Loucy (cell line): ENCODE results near the gene TCEAL3.

Experiments used
- H2AFZ ChIP-seq: fragments of 200-600 bp; sonication (generic); 2 replicates; pipeline ENCODE4 v1.6.0; 2016; ENCODE audit warnings: antibody characterized with exemption, mild to moderate bottlenecking, low read length, moderate library complexity
- H3F3A ChIP-seq: fragments of 200-600 bp; 2 replicates; pipeline ENCODE4 v1.6.0; 2016; ENCODE audit warnings: antibody characterized with exemption, low read depth, mild to moderate bottlenecking
- H3K27me3 ChIP-seq: fragments of 200-600 bp; sonication (generic); 2 replicates; pipeline ENCODE4 v1.6.1; 2014; ENCODE audit warnings: low read length, mild to moderate bottlenecking; ENCODE audit not compliant: insufficient read depth, poor library complexity, severe bottlenecking
- H3K36me3 ChIP-seq: fragments of 200-600 bp; sonication (generic); 2 replicates; pipeline ENCODE4 v1.6.1; 2016; ENCODE audit warnings: low read length; ENCODE audit not compliant: insufficient read depth
- H3K4me1 ChIP-seq: fragments of 200-600 bp; sonication (generic); 2 replicates; pipeline ENCODE4 v1.5.1; 2014; ENCODE audit warnings: low read length, mild to moderate bottlenecking; ENCODE audit not compliant: insufficient read depth, poor library complexity, severe bottlenecking
- H3K4me2 ChIP-seq: fragments of 200-600 bp; sonication (generic); 2 replicates; pipeline ENCODE4 v1.6.0; 2014; ENCODE audit warnings: antibody characterized with exemption, low read length, low read depth, mild to moderate bottlenecking; ENCODE audit not compliant: poor library complexity, severe bottlenecking
- H3K4me3 ChIP-seq: fragments of 200-600 bp; sonication (generic); 2 replicates; pipeline ENCODE4 v1.5.1; 2014; ENCODE audit warnings: low read length, mild to moderate bottlenecking, mixed read lengths; ENCODE audit not compliant: poor library complexity, severe bottlenecking
- H3K79me2 ChIP-seq: fragments of 200-600 bp; sonication (generic); 2 replicates; pipeline ENCODE4 v1.6.1; 2014; ENCODE audit warnings: low read length; ENCODE audit not compliant: insufficient read depth
- H3K9ac ChIP-seq: fragments of 200-600 bp; sonication (generic); 2 replicates; pipeline ENCODE4 v1.6.0; 2014; ENCODE audit warnings: mild to moderate bottlenecking, low read depth, low read length, moderate library complexity; ENCODE audit not compliant: poor library complexity, severe bottlenecking
- H3K9me2 ChIP-seq: fragments of 200-600 bp; sonication (generic); replicated peaks from 2 replicates; pipeline ENCODE4 v1.6.1; 2016; ENCODE audit warnings: low read depth, low read length, mixed read lengths
- H3K9me3 ChIP-seq: fragments of 200-600 bp; sonication (generic); 2 replicates; pipeline ENCODE4 v1.6.1; 2014; ENCODE audit warnings: mild to moderate bottlenecking, antibody characterized with exemption, low read length, low read depth; ENCODE audit not compliant: insufficient read depth
- H4K20me1 ChIP-seq: fragments of 200-600 bp; sonication (generic); 2 replicates; pipeline ENCODE4 v1.6.0; 2014; ENCODE audit warnings: antibody characterized with exemption, low read length, mild to moderate bottlenecking; ENCODE audit not compliant: insufficient read depth, poor library complexity, severe bottlenecking
- EZH2phosphoT487 ChIP-seq: fragments of 200-600 bp; IDR thresholded peaks from 2 replicates; pipeline ENCODE4 v1.6.1; 2018; ENCODE audit warnings: antibody characterized with exemption, mild to moderate bottlenecking, moderate library complexity, borderline replicate concordance
- TF ChIP-seq, protein P1 (sequence below): fragments of 200-600 bp; sonication (generic); conservative IDR thresholded peaks from 2 replicates; pipeline ENCODE4 v1.5.1; 2014; ENCODE audit warnings: mild to moderate bottlenecking, antibody characterized with exemption, low read length

TCEAL3 gene, protein sequence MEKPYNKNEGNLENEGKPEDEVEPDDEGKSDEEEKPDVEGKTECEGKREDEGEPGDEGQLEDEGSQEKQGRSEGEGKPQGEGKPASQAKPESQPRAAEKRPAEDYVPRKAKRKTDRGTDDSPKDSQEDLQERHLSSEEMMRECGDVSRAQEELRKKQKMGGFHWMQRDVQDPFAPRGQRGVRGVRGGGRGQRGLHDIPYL

DNA sequence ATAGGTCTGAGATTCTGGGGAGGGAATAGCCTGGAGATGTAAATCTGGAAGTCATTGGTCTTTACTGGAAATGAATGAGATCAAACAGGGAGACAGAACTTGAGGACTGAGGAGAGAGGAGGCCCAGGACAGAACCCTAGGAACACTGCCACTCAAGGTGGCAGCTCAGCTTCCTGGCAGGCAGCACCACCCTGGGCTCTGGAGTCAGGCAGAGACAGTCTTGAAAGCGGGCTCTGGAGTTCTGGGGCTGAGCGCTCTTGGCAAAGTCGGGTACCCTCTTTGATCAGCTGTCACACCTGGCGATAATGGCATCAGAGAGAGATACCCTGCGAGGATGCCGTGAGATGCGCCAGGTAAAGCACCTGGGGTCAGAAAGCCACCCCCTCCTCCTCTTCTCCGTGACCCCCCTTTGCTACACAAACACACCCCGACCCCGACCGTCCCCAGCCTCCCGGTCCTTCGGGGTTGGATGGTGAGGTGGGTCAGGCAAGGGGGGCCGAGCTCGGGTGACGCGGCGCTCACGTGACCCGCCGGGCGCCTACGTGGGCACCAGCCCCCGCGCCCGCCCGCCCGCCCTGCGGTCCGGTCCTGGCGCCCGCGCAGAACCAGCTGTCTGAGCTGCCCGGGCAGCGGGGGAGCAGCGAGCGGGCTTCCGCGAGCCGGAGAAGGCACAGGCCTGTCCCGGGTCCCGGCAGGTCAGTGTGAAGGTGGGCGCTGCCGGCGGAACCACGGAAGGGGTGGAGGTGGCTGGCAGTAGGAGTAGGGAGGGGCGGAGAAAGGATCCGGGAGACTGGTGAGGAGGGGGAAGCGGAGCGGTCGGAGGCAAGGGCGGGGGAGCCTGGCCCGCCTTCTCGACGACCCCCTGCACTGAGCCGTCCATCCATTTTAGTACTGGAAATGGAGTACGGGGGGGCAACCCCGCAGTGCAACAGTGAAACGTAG is at the start of gene TCEAL3:
TSS of gene TCEAL3 (plus strand) at position 600 of the 942 bp plus-strand sequence. CDS start 1,102 bp downstream, outside the sequence.
- H3K27me3 ChIP-seq = no peaks in the 10 kb centered on the region
- H3K9me2 ChIP-seq = no peaks in the 10 kb centered on the region
- no peaks in the 10 kb centered on the region for H3F3A ChIP-seq
- peak within 1 kb of the TSS; percentile 83 for H2AFZ ChIP-seq
- H3K9me3 ChIP-seq = no peaks in the 10 kb centered on the region
- peak within 1 kb of the TSS; percentile 72 for H3K9ac ChIP-seq
- H3K4me2 ChIP-seq = peak within 1 kb of the TSS; percentile 68
- TF ChIP-seq, protein P1, sequence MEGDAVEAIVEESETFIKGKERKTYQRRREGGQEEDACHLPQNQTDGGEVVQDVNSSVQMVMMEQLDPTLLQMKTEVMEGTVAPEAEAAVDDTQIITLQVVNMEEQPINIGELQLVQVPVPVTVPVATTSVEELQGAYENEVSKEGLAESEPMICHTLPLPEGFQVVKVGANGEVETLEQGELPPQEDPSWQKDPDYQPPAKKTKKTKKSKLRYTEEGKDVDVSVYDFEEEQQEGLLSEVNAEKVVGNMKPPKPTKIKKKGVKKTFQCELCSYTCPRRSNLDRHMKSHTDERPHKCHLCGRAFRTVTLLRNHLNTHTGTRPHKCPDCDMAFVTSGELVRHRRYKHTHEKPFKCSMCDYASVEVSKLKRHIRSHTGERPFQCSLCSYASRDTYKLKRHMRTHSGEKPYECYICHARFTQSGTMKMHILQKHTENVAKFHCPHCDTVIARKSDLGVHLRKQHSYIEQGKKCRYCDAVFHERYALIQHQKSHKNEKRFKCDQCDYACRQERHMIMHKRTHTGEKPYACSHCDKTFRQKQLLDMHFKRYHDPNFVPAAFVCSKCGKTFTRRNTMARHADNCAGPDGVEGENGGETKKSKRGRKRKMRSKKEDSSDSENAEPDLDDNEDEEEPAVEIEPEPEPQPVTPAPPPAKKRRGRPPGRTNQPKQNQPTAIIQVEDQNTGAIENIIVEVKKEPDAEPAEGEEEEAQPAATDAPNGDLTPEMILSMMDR = no peak
- TF ChIP-seq EZH2phosphoT487 = no peak
- peak within 1 kb of the TSS; percentile 77 for H3K4me3 ChIP-seq
- no peaks in the 10 kb centered on the region for H3K79me2 ChIP-seq
- H3K4me1 ChIP-seq = no peaks in the 10 kb centered on the region
- no peaks in the 10 kb centered on the region for H3K36me3 ChIP-seq
- H4K20me1 ChIP-seq = no peaks in the 10 kb centered on the region

DNA sequence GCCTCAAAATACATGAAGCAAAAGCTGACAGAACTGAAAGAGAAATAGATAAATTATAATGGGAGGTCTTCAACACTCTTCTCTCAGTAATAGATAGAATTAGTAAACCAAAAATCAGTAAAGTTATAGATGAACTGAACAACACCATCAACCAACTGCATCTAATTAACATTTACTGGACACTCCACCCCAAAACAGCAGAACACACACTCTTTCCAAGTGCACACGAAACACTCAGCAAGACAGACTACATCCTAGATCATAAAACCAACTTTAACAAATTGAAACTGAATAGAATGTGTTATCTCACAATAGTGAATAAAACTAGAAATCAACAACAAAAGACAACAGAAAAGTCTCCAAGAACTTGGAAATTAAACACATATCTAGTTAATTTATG is 47.5 kb upstream of the TCEAL3 start:
- no peaks in the 10 kb centered on the region for H3K36me3 ChIP-seq
- TF ChIP-seq, protein P1 = no peak
- TF ChIP-seq EZH2phosphoT487 = no peak
- H3K4me1 ChIP-seq = no peaks in the 10 kb centered on the region
- H3F3A ChIP-seq = no peaks in the 10 kb centered on the region
- H3K4me3 ChIP-seq = no peak overlapping the region
- H2AFZ ChIP-seq = no peak overlapping the region
- H3K79me2 ChIP-seq = no peaks in the 10 kb centered on the region
- H3K9me2 ChIP-seq = no peaks in the 10 kb centered on the region
- H3K9ac ChIP-seq = no peak overlapping the region
- no peaks in the 10 kb centered on the region for H3K27me3 ChIP-seq
- H3K4me2 ChIP-seq = no peak overlapping the region
- H3K9me3 ChIP-seq = no peaks in the 10 kb centered on the region
- no peaks in the 10 kb centered on the region for H4K20me1 ChIP-seq

DNA sequence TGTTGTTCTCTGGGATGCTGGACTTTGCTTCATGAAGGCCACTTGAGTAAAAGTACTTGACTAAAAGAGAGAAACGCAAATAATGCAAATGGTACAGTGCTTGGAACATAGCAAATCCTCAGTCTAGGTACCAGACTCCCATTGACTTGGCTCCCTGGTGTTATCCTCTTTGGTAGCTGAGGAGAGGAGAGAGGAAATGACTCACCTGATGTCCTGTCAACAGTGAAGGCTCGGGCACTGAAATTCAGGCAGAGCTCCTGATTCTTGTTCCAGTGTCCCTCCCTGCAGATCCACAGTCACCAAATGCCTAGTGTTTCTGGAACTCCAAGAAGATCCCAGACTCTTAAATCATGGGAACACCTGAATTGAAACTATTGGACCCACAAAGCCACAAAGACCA is 45.0 kb upstream of the TCEAL3 start:
- H4K20me1 ChIP-seq = no peaks in the 10 kb centered on the region
- no peaks in the 10 kb centered on the region for H3K4me1 ChIP-seq
- TF ChIP-seq, protein P1 = no peak
- H3K9me3 ChIP-seq = no peaks in the 10 kb centered on the region
- H3K4me2 ChIP-seq = no peak overlapping the region
- H3K27me3 ChIP-seq = no peaks in the 10 kb centered on the region
- no peaks in the 10 kb centered on the region for H3F3A ChIP-seq
- H3K9me2 ChIP-seq = no peaks in the 10 kb centered on the region
- no peaks in the 10 kb centered on the region for H3K79me2 ChIP-seq
- no peak overlapping the region for H3K9ac ChIP-seq
- no peaks in the 10 kb centered on the region for H3K36me3 ChIP-seq
- H3K4me3 ChIP-seq = no peak overlapping the region
- H2AFZ ChIP-seq = no peak overlapping the region
